ENCODE results near the gene ANGPTL4.

DNA sequence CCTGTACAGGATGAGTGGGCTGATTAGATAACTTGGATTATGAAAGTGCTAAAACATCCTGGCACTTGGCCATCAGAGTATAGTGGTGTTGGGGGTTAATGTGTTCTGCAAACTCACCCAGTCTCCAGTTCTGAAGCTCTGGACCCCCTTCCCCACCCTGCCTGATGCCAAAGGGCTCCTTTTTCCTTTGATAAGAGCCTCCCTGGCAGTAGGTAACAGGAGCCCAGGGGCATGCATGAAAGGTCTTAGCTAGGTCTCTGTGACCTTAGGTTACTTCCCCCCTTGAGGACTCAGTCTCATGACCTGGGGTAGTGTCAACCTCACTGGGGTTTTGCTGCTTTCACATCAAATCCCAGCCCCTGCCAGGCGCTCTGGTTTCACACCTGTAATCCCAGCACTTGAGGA, 40.2 kb upstream of the ANGPTL4 start:
- TF ChIP-seq EZH2 (optimal IDR thresholded peaks at IDR 0.05; ENCODE audit: low read depth, low read length) (no peak), EZH2phosphoT487 (IDR thresholded peaks at IDR 0.05; ENCODE audit: low read length) (no peak)
- TF ChIP-seq, protein P1, sequence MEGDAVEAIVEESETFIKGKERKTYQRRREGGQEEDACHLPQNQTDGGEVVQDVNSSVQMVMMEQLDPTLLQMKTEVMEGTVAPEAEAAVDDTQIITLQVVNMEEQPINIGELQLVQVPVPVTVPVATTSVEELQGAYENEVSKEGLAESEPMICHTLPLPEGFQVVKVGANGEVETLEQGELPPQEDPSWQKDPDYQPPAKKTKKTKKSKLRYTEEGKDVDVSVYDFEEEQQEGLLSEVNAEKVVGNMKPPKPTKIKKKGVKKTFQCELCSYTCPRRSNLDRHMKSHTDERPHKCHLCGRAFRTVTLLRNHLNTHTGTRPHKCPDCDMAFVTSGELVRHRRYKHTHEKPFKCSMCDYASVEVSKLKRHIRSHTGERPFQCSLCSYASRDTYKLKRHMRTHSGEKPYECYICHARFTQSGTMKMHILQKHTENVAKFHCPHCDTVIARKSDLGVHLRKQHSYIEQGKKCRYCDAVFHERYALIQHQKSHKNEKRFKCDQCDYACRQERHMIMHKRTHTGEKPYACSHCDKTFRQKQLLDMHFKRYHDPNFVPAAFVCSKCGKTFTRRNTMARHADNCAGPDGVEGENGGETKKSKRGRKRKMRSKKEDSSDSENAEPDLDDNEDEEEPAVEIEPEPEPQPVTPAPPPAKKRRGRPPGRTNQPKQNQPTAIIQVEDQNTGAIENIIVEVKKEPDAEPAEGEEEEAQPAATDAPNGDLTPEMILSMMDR (IDR thresholded peaks at IDR 0.05; ENCODE audit: low read length) = no peak
